ENCODE measurements around the gene LCA5. TPM values are rescaled to one million over a fixed set of nuclear protein-coding genes. Genes with fewer than 3 reads are reported as not detected.

The LCA5 gene
- total RNA-seq, 1 experiment from 2014 or later: 2.3 TPM

- no peak overlapping the region for H2AFZ ChIP-seq (ENCODE audit: low read length)
- H3K4me1 ChIP-seq (ENCODE audit: insufficient read depth, low read length): no peaks in the 10 kb centered on the region
- H3K4ac ChIP-seq (ENCODE audit: low read depth, low read length): no peak overlapping the region
- H3K18ac ChIP-seq (ENCODE audit: insufficient read length, low read depth, low read length): no peak overlapping the region
- H2BK20ac ChIP-seq (ENCODE audit: low read depth, low read length, poor library complexity, severe bottlenecking): no peak overlapping the region
- no peak overlapping the region for H2AK5ac ChIP-seq (ENCODE audit: insufficient read length, low read length)
- no peaks in the 10 kb centered on the region for H3K9me3 ChIP-seq (ENCODE audit: control insufficient read depth, low read depth, low read length)
- no peaks in the 10 kb centered on the region for H3K23me2 ChIP-seq (ENCODE audit: insufficient read length, low read depth, low read length, poor library complexity, severe bottlenecking)
- no peak overlapping the region for H3K56ac ChIP-seq (ENCODE audit: insufficient read length, low read depth, low read length)
- H2BK120ac ChIP-seq (ENCODE audit: low read depth, low read length, poor library complexity, severe bottlenecking): no peak overlapping the region
- no peak overlapping the region for H4K5ac ChIP-seq (ENCODE audit: insufficient read length, low read depth, low read length)
- no peak overlapping the region for H4K8ac ChIP-seq (replicated peaks; ENCODE audit: insufficient read length, low read depth, low read length)
- Mint-ChIP-seq H3K27ac (no peak overlapping the region), H3K27me3 (ENCODE audit: low read depth) (no peaks in the 10 kb centered on the region), H3K9me3 (peaks cover 20 to 25% of the 10 kb centered on the region in 2 experiments), H3K4me3 (no peak overlapping the region), H3K36me3 (ENCODE audit: insufficient read depth in 1 of 3, low read depth in 3 of 3) (peaks cover 11 to 30% (median 20%) of the 10 kb centered on the region in 3 experiments; a peak in 6 of 7 replicates), H3K4me1 (peaks cover 2 to 4% of the 10 kb centered on the region in 2 experiments; a peak in 2 of 4 replicates)
- no peak overlapping the region for H2BK12ac ChIP-seq (ENCODE audit: insufficient read length, low read depth, low read length)
- H3K9ac ChIP-seq (ENCODE audit: extremely low read depth, insufficient read length, low read length): no peak overlapping the region
- no peak overlapping the region for H3K27ac ChIP-seq (ENCODE audit: insufficient read length, low read depth, low read length)
- no peak overlapping the region for H2BK5ac ChIP-seq (ENCODE audit: insufficient read length, low read length)
- H3K79me2 ChIP-seq (ENCODE audit: insufficient read depth, low read length): no peaks in the 10 kb centered on the region
- H3T11ph ChIP-seq (ENCODE audit: low read length): no peak overlapping the region
- H2BK15ac ChIP-seq (ENCODE audit: low read depth, low read length): no peak overlapping the region
- H4K91ac ChIP-seq (ENCODE audit: insufficient read length, low read depth, low read length): no peak overlapping the region
- no peaks in the 10 kb centered on the region for H4K20me1 ChIP-seq (ENCODE audit: control insufficient read depth, insufficient read depth, insufficient read length)
- DNase-seq: no peak
- H3K4me2 ChIP-seq (ENCODE audit: insufficient read depth, insufficient read length, low read length): no peak overlapping the region
- no CpG with 5 or more reads among the region's 1 CpG for WGBS (ENCODE audit: extremely low coverage, insufficient read length, low lambda C conversion rate)
- no peaks in the 10 kb centered on the region for H3K79me1 ChIP-seq (ENCODE audit: insufficient read depth, low read depth, low read length, poor library complexity, severe bottlenecking)
- TF ChIP-seq CTCF (conservative IDR thresholded peaks at IDR 0.05): no peak
- no peak overlapping the region for H3K14ac ChIP-seq (ENCODE audit: insufficient read depth, low read length)
- no peaks in the 10 kb centered on the region for H3K27me3 ChIP-seq (ENCODE audit: insufficient read depth, low read length)
- no peak overlapping the region for H3K23ac ChIP-seq (ENCODE audit: insufficient read length, low read depth, low read length)
Measured at GRCh38 chr6:79440598-79440997, 96.6 kb downstream of the LCA5 start.
